Lung (tissue), 16 donors: Measurements from ENCODE around the gene NHLH1. TPM values are rescaled to one million over a fixed set of nuclear protein-coding genes. Genes with fewer than 3 reads are reported as not detected.

Experiments used
- ATAC-seq: fragments of 200-7000 bp; cut with Tn5 transposase; one replicate; pipeline ENCODE4 v1.9.1; 2020; ENCODE audit warnings: moderate number of reproducible peaks; ENCODE audit not compliant: insufficient read depth, low FRiP score
- DNase-seq, 3 donors: peaks; one replicate each; pipeline ENCODE4 v3.0.0-alpha.2; 2013 to 2017
- H3K27ac ChIP-seq, 2 donors: one replicate each; pipeline ENCODE4 v1.5.1; 2013; ENCODE audit warnings: mild to moderate bottlenecking in 2 of 2, moderate library complexity in 2 of 2, control low read depth in 1 of 2, inconsistent platforms in 1 of 2, low read depth in 1 of 2, low read length in 1 of 2
- H3K27me3 ChIP-seq, 3 donors: one replicate each; pipeline ENCODE4 v1.5.1; 2013; ENCODE audit warnings: low read length in 2 of 3; ENCODE audit not compliant: control insufficient read depth in 3 of 3, insufficient read depth in 3 of 3
- H3K36me3 ChIP-seq, 4 donors: one replicate each; pipeline ENCODE4 v1.5.1; 2013; ENCODE audit warnings: low read length in 4 of 4, mild to moderate bottlenecking in 1 of 4, moderate library complexity in 1 of 4; ENCODE audit not compliant: control insufficient read depth in 4 of 4, insufficient read depth in 4 of 4
- H3K4me1 ChIP-seq, 5 donors: one replicate each; pipeline ENCODE4 v1.5.1; 2013; ENCODE audit warnings: low read length in 5 of 5, mild to moderate bottlenecking in 2 of 5, moderate library complexity in 1 of 5; ENCODE audit not compliant: control insufficient read depth in 5 of 5, insufficient read depth in 5 of 5
- H3K4me3 ChIP-seq: one replicate; pipeline ENCODE4 v1.5.1; 2013; ENCODE audit warnings: mild to moderate bottlenecking, control low read depth, moderate library complexity
- H3K9ac ChIP-seq, 2 donors: one replicate each; pipeline ENCODE4 v1.5.1; 2013; ENCODE audit warnings: low read length in 2 of 2, control low read depth in 1 of 2; ENCODE audit not compliant: insufficient read depth in 1 of 2
- H3K9me3 ChIP-seq, 4 donors: one replicate each; pipeline ENCODE4 v1.5.1; 2013; ENCODE audit warnings: low read length in 3 of 4, mild to moderate bottlenecking in 1 of 4, moderate library complexity in 1 of 4; ENCODE audit not compliant: control insufficient read depth in 4 of 4, insufficient read depth in 3 of 4
- WGBS, 2 donors: extraction: QIAGEN DNeasy Blood & Tissue Kit; methylation state at CpG; one replicate each; pipeline ENCODE4 v1.1.7; 2013; 5-methylcytosine and 5-hydroxymethylcytosine counted together
- long read RNA-seq, 5 donors: transcript quantifications; one replicate each; lab custom pipeline, GENCODE V29; 2026
- polyA plus RNA-seq, 2 donors: library from polyadenylated mRNA; stranded (reverse); fragments of 200-250 nt; gene quantifications; one replicate each; pipeline ENCODE4 v1.2.1, GENCODE V29; 2013
- total RNA-seq, 2 donors: library from RNA; depleted of rRNA in 1 of 2; stranded (reverse); fragments of >200 nt in 1 of 2; gene quantifications; one replicate each; pipeline ENCODE4 v1.2.1, GENCODE V29; 2014 to 2021
- TF ChIP-seq, protein P1 (sequence below): IDR thresholded peaks from 2 replicates; pipeline ENCODE4 v1.5.1; 2012; ENCODE audit warnings: mild to moderate bottlenecking; ENCODE audit errors: control extremely low read depth, extremely low read depth
- donor health status: control.
- donor health status: control.
- donor health status: Bipolar disorder and iron deficiency.
- donor health status: healthy.
- donor health status: DM: yes; HTN: yes; CAD: no.

Gene NHLH1
- under 1 TPM; 0.09 to 0.18 TPM for total RNA-seq
- under 1 TPM; 0.12 to 0.21 TPM for polyA plus RNA-seq
- long read RNA-seq, donor 1: 0 reads
- long read RNA-seq, donor 2: 0 reads
- long read RNA-seq, donor 3: 0 reads
- long read RNA-seq, donor 4: 0 reads
- long read RNA-seq, donor 5: 0 reads

DNA sequence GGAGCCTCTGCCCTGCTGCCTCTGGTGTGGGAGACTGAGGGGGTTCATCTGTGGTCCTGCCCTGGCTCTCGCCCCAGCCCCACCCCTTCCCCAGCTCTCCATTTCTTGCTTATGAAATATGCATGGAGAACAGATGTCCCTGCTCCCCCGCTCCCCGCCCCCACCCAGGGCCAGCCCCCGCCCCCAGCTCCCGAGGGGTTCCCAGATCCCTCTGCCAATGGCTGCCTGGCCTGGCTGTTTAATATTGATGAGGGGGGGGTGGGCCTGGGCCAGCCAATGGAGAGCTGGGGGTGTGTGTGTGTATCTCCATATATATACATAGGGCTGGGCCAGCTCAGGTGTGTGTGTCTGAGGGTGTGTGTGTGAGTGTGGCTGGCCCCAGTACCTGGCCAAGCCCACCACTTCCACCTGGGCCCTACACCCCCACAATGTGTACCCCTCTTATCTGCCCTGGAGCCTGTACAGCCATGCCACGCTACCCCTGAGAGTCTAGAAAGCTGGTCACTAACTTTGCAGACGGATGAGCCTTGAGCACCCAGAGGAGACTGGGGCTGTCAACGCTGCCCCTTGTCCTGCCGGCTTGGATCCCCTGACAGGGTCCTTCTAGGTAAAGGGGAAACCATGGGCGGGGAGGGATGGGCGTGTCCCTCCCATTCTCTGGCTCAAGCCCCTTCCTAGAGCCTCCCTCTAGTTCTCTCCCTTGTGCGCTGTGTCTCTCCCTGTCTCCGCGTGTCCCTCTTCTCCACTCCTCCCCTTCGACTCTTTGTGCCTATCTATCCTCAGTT, at the start of gene NHLH1:
Gene NHLH1, plus strand, starts transcription at position 341 of the 785 bp plus-strand sequence. CDS start 3,661 bp downstream, outside the sequence.
- no peak within 1 kb of the TSS for H3K4me3 ChIP-seq
- TF ChIP-seq, protein P1, sequence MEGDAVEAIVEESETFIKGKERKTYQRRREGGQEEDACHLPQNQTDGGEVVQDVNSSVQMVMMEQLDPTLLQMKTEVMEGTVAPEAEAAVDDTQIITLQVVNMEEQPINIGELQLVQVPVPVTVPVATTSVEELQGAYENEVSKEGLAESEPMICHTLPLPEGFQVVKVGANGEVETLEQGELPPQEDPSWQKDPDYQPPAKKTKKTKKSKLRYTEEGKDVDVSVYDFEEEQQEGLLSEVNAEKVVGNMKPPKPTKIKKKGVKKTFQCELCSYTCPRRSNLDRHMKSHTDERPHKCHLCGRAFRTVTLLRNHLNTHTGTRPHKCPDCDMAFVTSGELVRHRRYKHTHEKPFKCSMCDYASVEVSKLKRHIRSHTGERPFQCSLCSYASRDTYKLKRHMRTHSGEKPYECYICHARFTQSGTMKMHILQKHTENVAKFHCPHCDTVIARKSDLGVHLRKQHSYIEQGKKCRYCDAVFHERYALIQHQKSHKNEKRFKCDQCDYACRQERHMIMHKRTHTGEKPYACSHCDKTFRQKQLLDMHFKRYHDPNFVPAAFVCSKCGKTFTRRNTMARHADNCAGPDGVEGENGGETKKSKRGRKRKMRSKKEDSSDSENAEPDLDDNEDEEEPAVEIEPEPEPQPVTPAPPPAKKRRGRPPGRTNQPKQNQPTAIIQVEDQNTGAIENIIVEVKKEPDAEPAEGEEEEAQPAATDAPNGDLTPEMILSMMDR: no peak
- no peaks in the 10 kb centered on the region for H3K9me3 ChIP-seq
- H3K27me3 ChIP-seq: peaks cover 0 to 10% (median 0%) of the 10 kb centered on the region in 3 donors
- 68 to 73% methylated on average over 15 of the region's 15 CpGs for WGBS, 2 donors
- DNase-seq: no peak
- no peak within 1 kb of the TSS for H3K9ac ChIP-seq
- H3K27ac ChIP-seq: no peak within 1 kb of the TSS
- ATAC-seq: no peak
- H3K4me1 ChIP-seq: peaks cover 0 to 1% (median 0%) of the 10 kb centered on the region in 5 donors
- no peaks in the 10 kb centered on the region for H3K36me3 ChIP-seq

DNA sequence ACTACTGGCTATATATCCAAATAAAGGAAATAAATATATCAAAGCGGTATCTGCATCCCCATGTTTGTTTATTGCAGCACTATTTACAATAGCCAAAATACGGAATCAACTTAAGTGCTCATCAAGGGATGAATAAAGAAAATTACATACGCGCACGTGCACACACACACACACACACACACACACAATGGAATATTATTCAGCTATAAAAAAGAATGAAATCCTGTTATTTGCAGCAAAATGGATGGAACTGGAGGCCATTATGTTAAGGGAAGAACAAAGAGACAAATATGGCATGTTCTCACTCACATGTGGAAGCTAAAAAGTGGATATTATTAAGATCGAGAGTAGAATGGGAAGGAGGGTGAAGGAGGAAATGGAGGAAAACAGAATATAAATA, 44.0 kb upstream of the NHLH1 start:
- Histone ChIP-seq H3K4me3 (no peak overlapping the region), H3K36me3 (peaks cover 15 to 51% (median 35%) of the 10 kb centered on the region in 4 donors), H3K9me3 (no peaks in the 10 kb centered on the region), H3K9ac (no peak overlapping the region), H3K27me3 (no peaks in the 10 kb centered on the region), H3K4me1 (no peaks in the 10 kb centered on the region), H3K27ac (no peak overlapping the region)
- 94 to 99% methylated on average over 6 of the region's 6 CpGs for WGBS, 2 donors
- TF ChIP-seq, protein P1: no peak
- ATAC-seq: no peak
- no peak for DNase-seq

DNA sequence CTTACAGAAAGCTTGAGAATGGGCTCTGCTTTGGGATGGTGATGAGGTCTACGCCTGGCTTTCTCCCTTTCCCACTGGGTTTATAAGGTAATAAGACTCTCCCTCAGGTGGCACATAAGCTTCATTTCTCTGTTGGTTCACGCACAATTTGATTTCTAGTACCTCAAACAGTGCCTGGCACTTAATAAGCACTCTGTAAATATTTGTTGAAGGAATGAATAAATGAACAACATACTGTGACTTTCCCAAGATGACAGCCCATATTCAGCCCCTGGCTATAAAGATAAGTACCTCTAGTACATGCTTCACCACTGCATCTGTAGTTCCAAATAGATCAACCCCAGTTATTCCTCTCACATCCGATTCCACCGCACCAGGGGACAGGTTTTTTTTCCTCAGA, 41.6 kb upstream of the NHLH1 start:
- Histone ChIP-seq H3K9me3 (no peaks in the 10 kb centered on the region), H3K27me3 (no peaks in the 10 kb centered on the region), H3K27ac (no peak overlapping the region), H3K36me3 (peaks cover 25 to 57% (median 45%) of the 10 kb centered on the region in 4 donors), H3K4me3 (no peak overlapping the region), H3K9ac (no peak overlapping the region), H3K4me1 (no peaks in the 10 kb centered on the region)
- 86 to 92% methylated on average over 4 of the region's 4 CpGs for WGBS, 2 donors
- DNase-seq (no peak), ATAC-seq (no peak)
- TF ChIP-seq, protein P1: no peak
